ENCODE results near the gene SLFN12.
"Not testable (repeated sequence)": the region's sequence is repeated elsewhere in the genome, so short reads cannot be mapped to it uniquely, and the experiment has no call there.

DNA sequence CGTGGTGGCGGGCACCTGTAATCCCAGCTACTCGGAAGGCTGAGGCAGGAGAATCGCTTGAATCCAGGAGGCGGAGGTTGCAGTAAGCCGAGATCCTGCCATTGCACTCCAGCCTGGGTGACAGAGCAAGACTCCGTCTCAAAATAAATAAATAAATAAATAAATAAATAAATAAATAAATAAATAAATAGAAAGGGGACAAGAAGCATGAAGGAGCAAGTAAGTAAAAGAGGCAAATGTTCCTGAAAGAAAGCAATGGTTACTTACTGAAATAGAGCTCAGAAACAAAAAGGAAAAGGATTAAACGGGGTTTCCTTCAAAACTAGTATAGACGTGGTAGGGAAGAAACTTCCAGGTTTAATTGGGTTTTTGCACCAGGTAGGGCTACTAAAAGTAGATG is 11.2 kb downstream of the SLFN12 start:
- TF ChIP-seq TP53 (CRISPR knock-in tag; IDR thresholded peaks at IDR 0.05), result not testable (repeated sequence)
- TF ChIP-seq, protein P1, sequence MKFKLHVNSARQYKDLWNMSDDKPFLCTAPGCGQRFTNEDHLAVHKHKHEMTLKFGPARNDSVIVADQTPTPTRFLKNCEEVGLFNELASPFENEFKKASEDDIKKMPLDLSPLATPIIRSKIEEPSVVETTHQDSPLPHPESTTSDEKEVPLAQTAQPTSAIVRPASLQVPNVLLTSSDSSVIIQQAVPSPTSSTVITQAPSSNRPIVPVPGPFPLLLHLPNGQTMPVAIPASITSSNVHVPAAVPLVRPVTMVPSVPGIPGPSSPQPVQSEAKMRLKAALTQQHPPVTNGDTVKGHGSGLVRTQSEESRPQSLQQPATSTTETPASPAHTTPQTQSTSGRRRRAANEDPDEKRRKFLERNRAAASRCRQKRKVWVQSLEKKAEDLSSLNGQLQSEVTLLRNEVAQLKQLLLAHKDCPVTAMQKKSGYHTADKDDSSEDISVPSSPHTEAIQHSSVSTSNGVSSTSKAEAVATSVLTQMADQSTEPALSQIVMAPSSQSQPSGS (CRISPR knock-in tag; IDR thresholded peaks at IDR 0.05; ENCODE audit: borderline replicate concordance, low read depth), result not testable (repeated sequence)
